HG02970 (cell line): ENCODE data around the gene GMCL2.
"Not testable (repeated sequence)": the region's sequence is repeated elsewhere in the genome, so short reads cannot be mapped to it uniquely, and the experiment has no call there.

Source experiments
- ATAC-seq: cut with Tn5 transposase; IDR thresholded peaks from one replicate; pipeline ENCODE4 v1.9.1; 2021; ENCODE audit warnings: mild to moderate bottlenecking, moderate library complexity, moderate number of reproducible peaks; ENCODE audit not compliant: unreplicated experiment, low FRiP score

The GMCL2 gene

GRCh38 chr5:178207917-178208280 is 20.7 kb upstream of the GMCL2 start:
- no peak for ATAC-seq

DNA sequence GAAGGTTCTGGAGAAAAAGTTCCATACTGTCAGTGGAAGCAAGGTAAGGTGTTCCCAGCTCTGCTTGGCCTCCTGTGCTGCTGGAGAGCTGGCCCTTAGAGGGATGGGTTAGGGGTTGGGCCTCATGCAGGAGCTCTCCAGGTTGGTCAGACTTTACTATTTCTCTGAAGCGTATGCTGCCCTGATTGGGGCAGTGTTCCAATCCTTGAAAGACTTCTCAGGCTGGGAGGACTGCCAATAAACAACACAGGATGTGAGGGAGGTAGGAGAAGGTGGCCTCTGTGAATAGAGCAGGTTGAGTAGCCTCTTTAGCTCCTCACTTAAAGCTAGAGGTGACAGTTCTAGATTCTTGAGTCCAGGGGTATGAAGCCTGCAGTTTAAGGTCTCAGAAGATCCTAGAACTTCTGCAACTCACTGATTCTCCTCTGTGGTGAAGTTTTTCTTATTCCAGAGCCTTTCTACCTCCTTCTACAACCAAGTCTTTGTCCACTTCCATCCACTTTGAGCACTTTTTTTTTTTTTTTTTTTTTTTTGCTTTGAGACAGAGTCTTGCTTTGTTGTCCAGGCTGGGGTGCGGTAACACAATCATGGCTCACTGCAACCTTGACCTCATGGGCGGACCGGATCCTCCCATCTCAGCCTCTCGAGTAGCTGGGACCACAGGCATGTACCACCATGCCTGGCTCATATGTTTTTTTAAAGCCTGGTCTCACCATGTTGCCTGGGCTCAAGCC is 20.2 kb upstream of the GMCL2 start:
- no peak for ATAC-seq

- no peak for ATAC-seq
Observed at GRCh38 chr5:178206166-178207101, 19.3 kb upstream of the GMCL2 start.

- ATAC-seq, result no peak
Observed at GRCh38 chr5:178205749-178206047, 18.5 kb upstream of the GMCL2 start.

DNA sequence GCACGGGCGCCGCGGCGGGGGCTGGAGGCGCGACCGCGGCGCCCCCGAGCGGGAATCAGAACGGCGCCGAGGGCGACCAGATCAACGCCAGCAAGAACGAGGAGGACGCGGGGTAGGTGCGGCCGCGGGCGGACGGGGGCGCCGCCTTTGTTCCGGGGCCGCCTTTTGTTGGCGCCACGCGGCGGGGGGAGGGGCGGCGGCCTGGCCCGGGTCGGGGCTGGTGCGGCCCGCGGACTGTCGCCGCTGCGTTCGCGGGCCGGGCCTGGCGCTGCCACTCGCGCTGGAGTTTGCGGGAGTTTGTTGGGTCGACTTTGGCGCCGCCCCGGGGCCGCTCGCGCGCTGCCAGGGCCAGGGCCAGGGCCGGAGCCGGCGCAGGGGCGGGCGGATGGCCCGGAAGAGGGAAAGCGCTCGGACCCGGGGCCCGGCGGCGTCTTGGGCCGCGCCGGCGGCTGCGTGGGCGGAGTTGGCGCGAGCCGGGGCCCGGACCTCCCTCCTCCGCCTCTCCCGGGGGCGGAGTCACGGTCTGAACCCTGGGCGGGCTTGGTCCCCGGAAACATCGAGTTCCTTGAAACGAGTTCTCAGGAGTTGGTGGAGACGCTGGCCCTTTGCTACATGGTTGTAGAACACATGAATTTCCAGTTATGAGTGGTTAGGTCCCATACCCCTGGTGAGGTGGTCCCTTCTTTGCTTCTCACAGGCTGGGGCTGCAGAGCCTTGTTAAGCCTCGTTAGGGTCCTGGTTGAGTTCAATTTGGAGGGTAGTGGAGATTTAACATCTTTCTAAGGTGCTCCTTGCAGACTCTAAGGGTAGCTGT is 18.0 kb upstream of the GMCL2 start:
- peak; percentile 48 for ATAC-seq

GRCh38 chr5:178204182-178204934 is 17.2 kb upstream of the GMCL2 start, which contains the start of gene HNRNPAB:
Gene HNRNPAB, plus strand, starts transcription at chr5:178204533. Its CDS starts 305 bp downstream, at chr5:178204838.
- peak; percentile 83 for ATAC-seq

DNA sequence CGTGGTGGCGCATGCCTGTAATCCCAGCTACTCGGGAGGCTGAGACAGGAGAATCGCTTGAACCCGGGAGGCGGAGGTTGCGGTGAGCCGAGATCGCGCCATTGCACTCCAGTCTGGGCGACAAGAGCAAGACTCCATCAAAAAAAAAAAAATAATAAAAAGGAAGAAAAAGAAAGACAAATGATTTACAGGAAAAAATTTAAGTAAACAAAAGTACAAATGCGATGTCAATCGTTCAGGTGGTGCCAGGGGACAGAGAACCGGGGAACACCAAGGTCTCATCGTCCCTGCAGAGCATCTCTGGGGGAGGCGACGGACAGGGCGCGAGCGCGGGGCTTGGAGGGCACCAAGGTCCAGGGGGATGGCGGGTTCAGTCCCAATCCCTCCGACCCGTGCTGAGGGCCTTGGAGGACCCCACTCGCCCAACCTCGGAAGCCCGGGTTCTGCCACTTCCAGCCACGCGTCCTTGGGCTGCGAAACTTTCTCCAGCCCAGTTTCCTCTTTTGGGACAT is 16.6 kb upstream of the GMCL2 start:
- no peak for ATAC-seq

- no peak for ATAC-seq
Observed at GRCh38 chr5:178202541-178202940, 15.4 kb upstream of the GMCL2 start.

GRCh38 chr5:178201927-178202235 is 14.7 kb upstream of the GMCL2 start:
- no peak for ATAC-seq

DNA sequence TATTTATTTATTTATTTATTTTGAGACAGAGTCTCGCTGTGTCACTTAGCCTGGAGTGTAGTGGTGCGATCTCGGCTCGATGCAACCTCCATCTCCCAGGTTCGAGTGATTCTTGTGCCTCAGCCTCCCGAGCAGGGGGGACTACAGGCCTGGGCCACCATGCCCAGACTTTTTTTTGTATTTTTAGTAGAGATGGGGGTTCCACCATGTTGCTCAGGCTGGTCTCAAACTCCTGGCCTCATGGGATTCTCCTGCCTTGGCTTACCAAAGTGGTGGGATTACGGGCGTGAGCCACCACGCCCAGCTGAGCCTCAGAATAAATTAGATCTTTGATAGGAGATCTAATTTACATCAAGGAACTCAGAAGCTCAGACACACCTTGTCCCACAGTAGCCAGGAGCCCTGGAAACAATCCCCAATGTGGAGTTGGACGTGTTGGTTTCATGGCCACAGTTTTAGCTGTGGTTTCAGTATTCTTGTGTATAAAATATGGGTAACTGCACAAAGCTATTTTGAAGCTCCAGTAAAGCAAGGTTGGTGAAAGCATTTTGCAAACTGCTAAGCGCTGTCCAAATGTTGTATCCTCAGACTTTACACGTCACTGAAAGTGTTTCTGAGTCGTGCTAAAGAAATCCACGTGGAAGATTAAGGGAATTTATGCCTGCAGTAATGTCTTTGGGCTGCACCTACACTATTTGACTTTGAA is 14.2 kb upstream of the GMCL2 start:
- no peak for ATAC-seq

DNA sequence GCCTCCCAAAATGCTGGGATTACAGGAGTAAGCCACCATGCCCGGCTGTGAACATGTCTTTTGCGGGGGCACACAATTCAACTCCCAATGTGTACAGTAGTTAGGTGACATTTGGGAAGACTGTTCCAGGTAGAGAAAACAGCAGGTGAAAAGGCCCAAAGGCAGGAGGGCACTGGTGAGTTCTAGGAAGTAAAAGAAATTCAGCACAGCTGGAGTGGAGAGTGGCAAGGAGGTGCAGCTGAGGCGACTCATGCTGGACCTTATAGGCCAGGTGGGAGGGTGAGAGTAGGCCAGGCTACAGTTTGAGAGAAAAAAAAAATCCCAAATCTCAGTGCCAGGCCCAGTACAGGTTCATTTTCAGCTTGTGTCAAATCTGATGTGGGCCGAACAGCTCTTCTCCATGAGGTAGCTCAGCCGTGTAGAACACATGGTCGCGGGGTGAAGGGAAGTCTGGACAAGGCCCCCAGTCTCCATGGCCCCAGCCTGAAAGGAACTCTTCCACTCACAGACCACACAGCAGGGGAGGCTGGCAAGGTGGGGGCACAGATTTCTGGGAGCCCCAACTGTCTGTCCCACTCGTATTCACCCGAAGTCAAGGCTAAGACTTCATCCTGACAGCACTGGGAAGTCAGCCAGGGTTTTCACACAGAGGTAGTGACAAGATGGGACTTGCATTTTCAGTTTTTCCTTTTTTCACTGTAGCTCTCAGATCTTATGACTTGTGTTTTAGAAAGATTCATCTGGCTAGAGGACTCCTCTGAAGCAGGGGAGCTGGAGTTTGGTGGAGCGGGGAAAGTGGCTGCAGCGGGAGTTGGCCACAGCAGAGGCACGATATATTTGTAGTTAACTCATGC is 12.6 kb upstream of the GMCL2 start:
- ATAC-seq, result no peak

GRCh38 chr5:178198706-178199105 is 11.5 kb upstream of the GMCL2 start:
- ATAC-seq, result no peak

DNA sequence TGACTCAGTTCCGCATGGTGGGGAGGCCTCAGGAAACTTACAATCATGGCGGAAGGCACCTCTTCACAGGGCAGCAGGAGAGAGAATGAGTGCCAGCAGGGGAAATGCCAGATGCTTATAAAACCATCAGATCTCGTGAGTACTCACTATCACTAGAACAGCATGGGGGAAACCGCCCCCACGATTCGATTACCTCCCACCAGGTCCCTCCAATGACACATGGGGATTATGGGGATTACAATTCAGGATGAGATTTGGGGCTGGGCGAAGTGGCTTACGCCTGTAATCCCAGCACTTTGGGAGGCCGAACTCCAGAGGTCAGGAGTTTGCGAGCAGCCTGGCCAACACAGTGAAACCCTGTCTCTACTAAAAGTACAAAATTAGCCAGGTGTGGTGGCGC is 11.0 kb upstream of the GMCL2 start:
- not testable (repeated sequence) for ATAC-seq

GRCh38 chr5:178196986-178197385 is 9.8 kb upstream of the GMCL2 start:
- ATAC-seq, result no peak

GRCh38 chr5:178196281-178196812 is 9.2 kb upstream of the GMCL2 start:
- ATAC-seq, result no peak

GRCh38 chr5:178194026-178194425 is 6.9 kb upstream of the GMCL2 start:
- no peak for ATAC-seq

DNA sequence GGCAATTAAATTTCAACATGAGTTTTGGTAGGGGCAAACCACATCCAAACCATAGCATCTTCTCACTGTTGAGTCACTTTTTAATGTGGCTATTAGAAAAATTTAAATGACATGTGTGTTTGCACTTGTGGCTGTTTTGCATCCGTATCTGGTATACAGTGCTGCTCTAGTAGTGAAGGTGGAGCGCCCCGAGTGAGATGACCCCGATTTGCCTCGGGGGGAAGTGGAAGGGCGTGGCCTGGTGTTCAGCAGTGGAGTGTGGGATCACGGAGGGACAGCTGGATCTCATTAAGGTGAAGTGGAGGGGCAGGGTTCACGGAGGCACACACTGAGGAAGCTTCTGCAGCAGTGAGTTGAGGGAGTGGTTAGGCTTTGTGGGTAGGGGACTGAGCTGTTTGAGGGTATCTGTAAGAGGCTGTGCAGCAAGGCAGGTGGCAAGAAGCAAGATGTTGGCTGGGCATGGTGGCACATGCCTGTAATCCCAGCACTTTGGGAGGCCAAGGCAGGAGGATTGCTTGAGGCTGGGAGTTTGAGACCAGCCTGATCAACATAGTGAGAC is 6.2 kb upstream of the GMCL2 start:
- no peak for ATAC-seq

GRCh38 chr5:178192787-178193186 is 5.6 kb upstream of the GMCL2 start:
- no peak for ATAC-seq
